Spleen (tissue), 7 donors: ENCODE results near the gene KIAA0319L.

Experiments
- POLR2A ChIP-seq, 3 donors: fragments of 450-650 bp; IDR thresholded peaks; one replicate each; pipeline ENCODE4 v1.5.1; 2017; ENCODE audit warnings: antibody characterized with exemption in 3 of 3, mild to moderate bottlenecking in 1 of 3
- TF ChIP-seq, protein P1 (sequence below), 11 experiments: fragments of 200-600 bp in 7 of 11; fragments of 450-650 bp in 4 of 11; sonication (generic) in 4 of 11; IDR thresholded peaks in 8 of 11; conservative IDR thresholded peaks in 3 of 11; 1 replicate in 7 of 11; 2 replicates in 4 of 11; pipeline versions ENCODE4 v1.4.0 to v1.8.0; 2016 to 2021; ENCODE audit warnings: antibody characterized with exemption in 11 of 11, inconsistent platforms in 4 of 11, mild to moderate bottlenecking in 1 of 11
- donor health status: DM: no; HTN: no; CAD: no; lungs with moderate emphysema.
- donor health status: DM: no; HTN: no; CAD: no.
- donor health status: DM: no; HTN: no; CAD: no.

DNA sequence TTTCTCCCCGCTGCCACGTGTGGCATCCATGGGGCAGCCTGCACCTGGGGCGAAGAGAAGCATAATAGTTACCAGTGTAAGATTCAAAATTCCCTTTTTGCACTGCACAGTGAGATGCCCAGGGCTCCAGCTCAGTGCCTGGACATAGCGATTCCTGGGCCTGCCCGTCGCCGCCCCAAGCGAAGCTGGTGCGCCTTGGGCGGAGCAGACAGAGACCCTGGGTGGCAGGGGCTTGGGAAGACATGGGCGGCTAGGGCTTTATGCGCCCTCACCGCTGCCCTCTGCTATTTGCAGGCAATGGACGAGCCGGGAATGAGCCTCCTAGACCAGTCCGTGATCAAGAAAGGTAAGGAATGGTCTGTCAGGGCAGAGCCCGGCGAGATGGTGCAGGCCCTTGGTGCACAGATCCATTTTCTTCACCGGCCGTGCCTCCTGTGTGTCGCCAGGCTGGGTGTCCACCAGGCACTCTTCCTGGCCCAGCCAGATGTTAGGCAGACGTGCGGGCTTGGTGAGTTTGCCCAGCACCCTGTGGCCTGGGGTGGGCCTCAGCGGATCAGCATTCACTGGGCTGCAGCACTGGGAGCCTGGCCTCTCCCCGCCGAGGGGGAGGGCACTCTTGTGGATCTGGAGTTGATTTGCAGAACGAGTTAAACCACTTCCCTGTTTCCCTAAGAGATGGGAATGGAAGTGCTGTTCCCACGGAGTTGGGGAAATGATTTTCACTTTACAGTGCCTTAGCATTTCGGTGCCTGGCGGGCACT is 17.6 kb upstream of the KIAA0319L start:
- no peak for TF ChIP-seq POLR2A (IDR thresholded peaks at IDR 0.05)
- TF ChIP-seq, protein P1, sequence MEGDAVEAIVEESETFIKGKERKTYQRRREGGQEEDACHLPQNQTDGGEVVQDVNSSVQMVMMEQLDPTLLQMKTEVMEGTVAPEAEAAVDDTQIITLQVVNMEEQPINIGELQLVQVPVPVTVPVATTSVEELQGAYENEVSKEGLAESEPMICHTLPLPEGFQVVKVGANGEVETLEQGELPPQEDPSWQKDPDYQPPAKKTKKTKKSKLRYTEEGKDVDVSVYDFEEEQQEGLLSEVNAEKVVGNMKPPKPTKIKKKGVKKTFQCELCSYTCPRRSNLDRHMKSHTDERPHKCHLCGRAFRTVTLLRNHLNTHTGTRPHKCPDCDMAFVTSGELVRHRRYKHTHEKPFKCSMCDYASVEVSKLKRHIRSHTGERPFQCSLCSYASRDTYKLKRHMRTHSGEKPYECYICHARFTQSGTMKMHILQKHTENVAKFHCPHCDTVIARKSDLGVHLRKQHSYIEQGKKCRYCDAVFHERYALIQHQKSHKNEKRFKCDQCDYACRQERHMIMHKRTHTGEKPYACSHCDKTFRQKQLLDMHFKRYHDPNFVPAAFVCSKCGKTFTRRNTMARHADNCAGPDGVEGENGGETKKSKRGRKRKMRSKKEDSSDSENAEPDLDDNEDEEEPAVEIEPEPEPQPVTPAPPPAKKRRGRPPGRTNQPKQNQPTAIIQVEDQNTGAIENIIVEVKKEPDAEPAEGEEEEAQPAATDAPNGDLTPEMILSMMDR (IDR thresholded peaks at IDR 0.05 in 8 of 11, conservative IDR thresholded peaks at IDR 0.05 in 3 of 11) = no peak
